Brain microvascular endothelial cell (primary cell): ENCODE results near the gene TTC7B.

Experiments used
- DNase-seq: peaks from one replicate; pipeline ENCODE4 v3.0.0-alpha.2; 2020
- H3K27ac ChIP-seq: fragments of 250-450 bp; sonication (Bioruptor Pico); 2 replicates; pipeline ENCODE4 v1.5.1; 2020; ENCODE audit warnings: mild to moderate bottlenecking, moderate library complexity
- H3K27me3 ChIP-seq: fragments of 250-450 bp; sonication (Bioruptor Pico); replicated peaks from 2 replicates; pipeline ENCODE4 v1.5.1; 2020; ENCODE audit warnings: mild to moderate bottlenecking
- H3K36me3 ChIP-seq: fragments of 250-450 bp; sonication (Bioruptor Pico); replicated peaks from 2 replicates; pipeline ENCODE4 v1.5.1; 2020; ENCODE audit warnings: mild to moderate bottlenecking
- H3K4me3 ChIP-seq: 2 replicates; pipeline ENCODE4 v1.5.1; 2011; ENCODE audit warnings: low read depth, mild to moderate bottlenecking, control low read depth, low read length, moderate library complexity
- CTCF ChIP-seq: IDR thresholded peaks from 2 replicates; pipeline ENCODE4 v1.5.1; 2011; ENCODE audit warnings: low read depth, mild to moderate bottlenecking, moderate library complexity, low read length, control low read depth, inconsistent platforms; ENCODE audit errors: missing control alignments
- in situ Hi-C: cut with HindIII; loops from 2 replicates; pipeline ENCODE4 v1.10.0; 2017; ENCODE audit warnings: low sequenced_read_pairs, low pct_ligation_motif_present

TTC7B gene

GRCh38 chr14:90547250-90547649, 269.0 kb downstream of the TTC7B start:
- no peaks in the 10 kb centered on the region for H3K27me3 ChIP-seq
- H3K36me3 ChIP-seq: no peaks in the 10 kb centered on the region
- in situ Hi-C loops: no loop called here
- H3K27ac ChIP-seq: no peak overlapping the region
- TF ChIP-seq CTCF: no peak
- no peak overlapping the region for H3K4me3 ChIP-seq
- DNase-seq: no peak

GRCh38 chr14:90546767-90547166, 269.5 kb downstream of the TTC7B start:
- no peaks in the 10 kb centered on the region for H3K36me3 ChIP-seq
- no peak for DNase-seq
- H3K4me3 ChIP-seq: no peak overlapping the region
- H3K27me3 ChIP-seq: no peaks in the 10 kb centered on the region
- in situ Hi-C loops: no loop called here
- no peak for TF ChIP-seq CTCF
- no peak overlapping the region for H3K27ac ChIP-seq

GRCh38 chr14:90545966-90546751, 270.1 kb downstream of the TTC7B start:
- DNase-seq: no peak
- no peak for TF ChIP-seq CTCF
- in situ Hi-C loops: no loop called here
- Histone ChIP-seq H3K4me3 (no peak overlapping the region), H3K27me3 (no peaks in the 10 kb centered on the region), H3K36me3 (no peaks in the 10 kb centered on the region), H3K27ac (no peak overlapping the region)

- DNase-seq: no peak
- in situ Hi-C loops: no loop called here
- no peak overlapping the region for H3K4me3 ChIP-seq
- no peak overlapping the region for H3K27ac ChIP-seq
- no peaks in the 10 kb centered on the region for H3K27me3 ChIP-seq
- no peak for TF ChIP-seq CTCF
- H3K36me3 ChIP-seq: no peaks in the 10 kb centered on the region
Measured at GRCh38 chr14:90545382-90545781, 270.8 kb downstream of the TTC7B start.

- H3K36me3 ChIP-seq: no peaks in the 10 kb centered on the region
- H3K27me3 ChIP-seq: no peaks in the 10 kb centered on the region
- TF ChIP-seq CTCF: no peak
- DNase-seq: no peak
- no peak overlapping the region for H3K4me3 ChIP-seq
- no peak overlapping the region for H3K27ac ChIP-seq
- in situ Hi-C loops: no loop called here
Measured at GRCh38 chr14:90544971-90545370, 271.3 kb downstream of the TTC7B start.

- H3K27me3 ChIP-seq: no peaks in the 10 kb centered on the region
- in situ Hi-C loops: no loop called here
- H3K27ac ChIP-seq: no peak overlapping the region
- DNase-seq: no peak
- TF ChIP-seq CTCF: no peak
- H3K36me3 ChIP-seq: no peaks in the 10 kb centered on the region
- H3K4me3 ChIP-seq: no peak overlapping the region
Measured at GRCh38 chr14:90544566-90544965, 271.7 kb downstream of the TTC7B start.
